ENCODE measurements around the gene ADISSP.

Gene ADISSP

GRCh38 chr20:3771552-3772058, 4.1 kb upstream of the ADISSP start:
- TF ChIP-seq CTCF (IDR thresholded peaks at IDR 0.05; ENCODE audit: borderline replicate concordance, control extremely low read depth, extremely low read depth, insufficient read depth, missing control alignments) = no peak
- DNase-seq (ENCODE audit: low spot score) = no peak
- in situ Hi-C loops (cut with MboI; ENCODE audit: low sequenced_read_pairs, unreplicated experiment) = no loop called here

- in situ Hi-C loops (cut with MboI; ENCODE audit: low sequenced_read_pairs, unreplicated experiment) = no loop called here
- peak; percentile 87 for DNase-seq (ENCODE audit: low spot score)
- TF ChIP-seq CTCF (IDR thresholded peaks at IDR 0.05; ENCODE audit: borderline replicate concordance, control extremely low read depth, extremely low read depth, insufficient read depth, missing control alignments) = peak; percentile 51
Observed at GRCh38 chr20:3768342-3769130, 983 bp upstream of the ADISSP start.

GRCh38 chr20:3767110-3767426, 485 bp downstream of the ADISSP start:
- no peak for TF ChIP-seq CTCF (IDR thresholded peaks at IDR 0.05; ENCODE audit: borderline replicate concordance, control extremely low read depth, extremely low read depth, insufficient read depth, missing control alignments)
- in situ Hi-C loops (cut with MboI; ENCODE audit: low sequenced_read_pairs, unreplicated experiment) = no loop called here
- no peak for DNase-seq (ENCODE audit: low spot score)

- in situ Hi-C loops (cut with MboI; ENCODE audit: low sequenced_read_pairs, unreplicated experiment) = no loop called here
- TF ChIP-seq CTCF (IDR thresholded peaks at IDR 0.05; ENCODE audit: borderline replicate concordance, control extremely low read depth, extremely low read depth, insufficient read depth, missing control alignments) = no peak
- DNase-seq (ENCODE audit: low spot score) = no peak
Observed at GRCh38 chr20:3766422-3767109, 987 bp downstream of the ADISSP start.

- in situ Hi-C loops (cut with MboI; ENCODE audit: low sequenced_read_pairs, unreplicated experiment) = no loop called here
- no peak for DNase-seq (ENCODE audit: low spot score)
- no peak for TF ChIP-seq CTCF (IDR thresholded peaks at IDR 0.05; ENCODE audit: borderline replicate concordance, control extremely low read depth, extremely low read depth, insufficient read depth, missing control alignments)
Observed at GRCh38 chr20:3765171-3765882, 2.2 kb downstream of the ADISSP start.

- in situ Hi-C loops (cut with MboI; ENCODE audit: low sequenced_read_pairs, unreplicated experiment) = no loop called here
- TF ChIP-seq CTCF (IDR thresholded peaks at IDR 0.05; ENCODE audit: borderline replicate concordance, control extremely low read depth, extremely low read depth, insufficient read depth, missing control alignments) = no peak
- no peak for DNase-seq (ENCODE audit: low spot score)
Observed at GRCh38 chr20:3764659-3765058, 2.9 kb downstream of the ADISSP start.
